Measurements from ENCODE around the gene CD44.

Gene CD44

DNA sequence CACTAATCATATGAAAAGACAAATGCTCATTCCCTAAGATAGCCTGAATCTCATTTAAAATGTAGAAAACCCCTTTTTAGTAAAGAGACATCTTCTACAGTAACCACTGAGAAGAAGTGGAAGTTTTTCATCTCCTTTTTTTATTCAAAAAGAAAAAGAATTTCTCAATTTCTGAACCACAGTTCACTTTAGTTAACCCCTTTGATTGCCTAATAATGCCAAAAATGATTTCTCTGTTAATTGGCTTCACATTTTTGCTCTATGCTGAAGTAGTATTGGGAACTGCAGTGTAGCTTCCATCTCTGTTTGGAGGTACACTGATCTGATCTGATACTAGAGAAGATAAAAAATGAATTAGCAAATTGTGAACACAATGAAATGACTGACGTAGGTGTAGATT is 58.3 kb downstream of the CD44 start:
- Mint-ChIP-seq H3K4me1 (peaks cover 15 to 29% of the 10 kb centered on the region in 2 donors), H3K9me3 (no peaks in the 10 kb centered on the region), H3K4me3 (no peak overlapping the region), H3K36me3 (peaks cover 58 to 84% of the 10 kb centered on the region in 2 donors), H3K27ac (no peak overlapping the region), H3K27me3 (no peaks in the 10 kb centered on the region)
- DNase-seq, result no peak
- no peak for ATAC-seq (replicated peaks)

GRCh38 chr11:35200811-35201341 is 61.9 kb downstream of the CD44 start:
- DNase-seq (peak; percentile 17), ATAC-seq (replicated peaks) (peak; percentile 72 to 82)
- Mint-ChIP-seq H3K36me3 (peaks cover 53 to 70% of the 10 kb centered on the region in 2 donors), H3K27me3 (no peaks in the 10 kb centered on the region), H3K27ac (peak overlapping the region; percentile 9), H3K4me1 (peaks cover 10 to 22% of the 10 kb centered on the region in 2 donors), H3K9me3 (no peaks in the 10 kb centered on the region), H3K4me3 (no peak overlapping the region)

- Mint-ChIP-seq H3K36me3 (peaks cover 60 to 76% of the 10 kb centered on the region in 2 donors), H3K4me1 (peaks cover 11 to 28% of the 10 kb centered on the region in 2 donors), H3K9me3 (peaks cover 0 to 6% of the 10 kb centered on the region in 2 donors), H3K27ac (no peak overlapping the region), H3K4me3 (no peak overlapping the region), H3K27me3 (no peaks in the 10 kb centered on the region)
- ATAC-seq (replicated peaks) (no peak), DNase-seq (no peak)
Observed at GRCh38 chr11:35204614-35205013, 65.6 kb downstream of the CD44 start.

GRCh38 chr11:35206616-35207015 is 67.6 kb downstream of the CD44 start:
- Mint-ChIP-seq H3K4me1 (peaks cover 13 to 27% of the 10 kb centered on the region in 2 donors), H3K9me3 (peaks cover 0 to 6% of the 10 kb centered on the region in 2 donors), H3K27ac (peak overlapping the region; percentile 44), H3K4me3 (no peak overlapping the region), H3K27me3 (no peaks in the 10 kb centered on the region), H3K36me3 (peaks cover 63 to 78% of the 10 kb centered on the region in 2 donors)
- DNase-seq (no peak), ATAC-seq (replicated peaks) (no peak)

GRCh38 chr11:35207471-35208403 is 68.8 kb downstream of the CD44 start:
- Mint-ChIP-seq H3K4me3 (no peak overlapping the region), H3K27ac (peak overlapping the region; percentile 14), H3K4me1 (peaks cover 20 to 38% of the 10 kb centered on the region in 2 donors), H3K36me3 (peaks cover 62 to 78% of the 10 kb centered on the region in 2 donors), H3K9me3 (peaks cover 0 to 6% of the 10 kb centered on the region in 2 donors), H3K27me3 (no peaks in the 10 kb centered on the region)
- no peak for DNase-seq
- ATAC-seq (replicated peaks), result no peak

DNA sequence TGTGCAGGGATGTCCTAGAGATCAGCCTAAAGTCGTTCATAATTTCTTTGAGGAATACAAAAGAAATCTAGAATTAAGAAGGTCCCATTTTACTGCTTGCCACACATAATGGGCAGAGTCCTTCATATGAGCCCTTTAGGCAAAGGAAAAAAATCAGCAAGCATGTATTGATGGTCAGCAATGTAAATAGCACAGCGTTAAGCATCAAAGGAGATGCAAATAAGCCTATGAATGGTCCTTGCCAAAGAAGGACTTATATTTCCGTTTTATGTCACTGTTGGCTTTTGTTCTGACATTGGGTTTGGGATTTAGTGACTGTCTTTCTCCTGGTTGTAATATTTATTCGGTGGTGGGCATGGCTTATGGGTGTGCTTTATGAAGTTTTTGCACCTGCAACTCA is 69.8 kb downstream of the CD44 start:
- Mint-ChIP-seq H3K4me3 (no peak overlapping the region), H3K4me1 (peaks cover 26 to 48% of the 10 kb centered on the region in 2 donors), H3K9me3 (peaks cover 4 to 8% of the 10 kb centered on the region in 2 donors), H3K36me3 (peaks cover 65 to 83% of the 10 kb centered on the region in 2 donors), H3K27me3 (no peaks in the 10 kb centered on the region), H3K27ac (no peak overlapping the region)
- DNase-seq, result no peak
- no peak for ATAC-seq (replicated peaks)

GRCh38 chr11:35210876-35211546 is 72.0 kb downstream of the CD44 start:
- DNase-seq (no peak), ATAC-seq (replicated peaks) (no peak)
- Mint-ChIP-seq H3K27ac (peak overlapping the region; percentile 90), H3K9me3 (peaks cover 5 to 8% of the 10 kb centered on the region in 2 donors), H3K27me3 (no peaks in the 10 kb centered on the region), H3K36me3 (peaks cover 65 to 81% of the 10 kb centered on the region in 2 donors), H3K4me1 (peaks cover 42 to 70% of the 10 kb centered on the region in 2 donors), H3K4me3 (peak overlapping the region; percentile 62 to 66)

GRCh38 chr11:35211952-35212351 is 73.0 kb downstream of the CD44 start:
- DNase-seq (no peak), ATAC-seq (replicated peaks) (peak; percentile 74 to 76)
- peaks cover 5 to 6% of the 10 kb centered on the region in 2 donors for H3K9me3 Mint-ChIP-seq
- H3K36me3 Mint-ChIP-seq, result peaks cover 67 to 82% of the 10 kb centered on the region in 2 donors
- H3K4me1 Mint-ChIP-seq, result peaks cover 48 to 80% of the 10 kb centered on the region in 2 donors
- H3K27me3 Mint-ChIP-seq, result no peaks in the 10 kb centered on the region
- H3K4me3 Mint-ChIP-seq, result peak overlapping the region; percentile 48 to 66
- peak overlapping the region; percentile 90 for H3K27ac Mint-ChIP-seq

- peak overlapping the region; percentile 86 for H3K27ac Mint-ChIP-seq
- DNase-seq, result no peak
- H3K9me3 Mint-ChIP-seq, result peaks cover 4 to 5% of the 10 kb centered on the region in 2 donors
- no peaks in the 10 kb centered on the region for H3K27me3 Mint-ChIP-seq
- no peak for ATAC-seq (replicated peaks)
- peak overlapping the region; percentile 39 to 46 for H3K4me3 Mint-ChIP-seq
- peaks cover 59 to 77% of the 10 kb centered on the region in 2 donors for H3K36me3 Mint-ChIP-seq
- peaks cover 52 to 73% of the 10 kb centered on the region in 2 donors for H3K4me1 Mint-ChIP-seq
Observed at GRCh38 chr11:35214226-35214770, 75.3 kb downstream of the CD44 start.

- Mint-ChIP-seq H3K27ac (peak overlapping the region; percentile 86), H3K9me3 (peaks cover 2 to 5% of the 10 kb centered on the region in 2 donors), H3K4me3 (peak overlapping the region; percentile 39 to 46), H3K27me3 (no peaks in the 10 kb centered on the region), H3K4me1 (peaks cover 52 to 78% of the 10 kb centered on the region in 2 donors), H3K36me3 (peaks cover 57 to 77% of the 10 kb centered on the region in 2 donors)
- ATAC-seq (replicated peaks), result peak; percentile 79 to 81
- DNase-seq, result peak; percentile 43
Observed at GRCh38 chr11:35214792-35215193, 75.8 kb downstream of the CD44 start.

GRCh38 chr11:35215945-35216344 is 77.0 kb downstream of the CD44 start:
- ATAC-seq (replicated peaks) (no peak), DNase-seq (no peak)
- Mint-ChIP-seq H3K36me3 (peaks cover 52 to 72% of the 10 kb centered on the region in 2 donors), H3K27ac (peak overlapping the region; percentile 97), H3K9me3 (peaks cover 2 to 5% of the 10 kb centered on the region in 2 donors), H3K27me3 (no peaks in the 10 kb centered on the region), H3K4me1 (peaks cover 51 to 76% of the 10 kb centered on the region in 2 donors), H3K4me3 (peak overlapping the region in 1 of 2 donors; percentile 46)

GRCh38 chr11:35216962-35217678 is 78.1 kb downstream of the CD44 start:
- Mint-ChIP-seq H3K27me3 (no peaks in the 10 kb centered on the region), H3K9me3 (peaks cover 2 to 5% of the 10 kb centered on the region in 2 donors), H3K4me1 (peaks cover 43 to 64% of the 10 kb centered on the region in 2 donors), H3K4me3 (peak overlapping the region; percentile 32 to 80), H3K27ac (peak overlapping the region; percentile 97), H3K36me3 (peaks cover 45 to 68% of the 10 kb centered on the region in 2 donors)
- DNase-seq (peak; percentile 27), ATAC-seq (replicated peaks) (peak; percentile 63 to 80)

GRCh38 chr11:35218956-35219355 is 80.0 kb downstream of the CD44 start:
- Mint-ChIP-seq H3K9me3 (no peaks in the 10 kb centered on the region), H3K4me1 (peaks cover 32 to 46% of the 10 kb centered on the region in 2 donors), H3K27me3 (no peaks in the 10 kb centered on the region), H3K4me3 (no peak overlapping the region), H3K27ac (no peak overlapping the region), H3K36me3 (peaks cover 48 to 66% of the 10 kb centered on the region in 2 donors)
- no peak for ATAC-seq (replicated peaks)
- DNase-seq, result no peak

All from stimulated activated naive B cell treated with anti-CD40 and anti-IgM and Interleukin-4, amounts not matched to agents 10 μg/mL and 1 μg/mL and 100 μg/mL, for 72 hours (primary cell).